NCI-H146 treated with DMSO at 0.1 percent for 48 hours (cell line): ENCODE data around the gene DHCR24.

Experiments
- DNase-seq: peaks from one replicate; lab custom pipeline; 2025; ENCODE audit not compliant: unreplicated experiment; lab: John Stamatoyannopoulos, UW

DHCR24 gene

DNA sequence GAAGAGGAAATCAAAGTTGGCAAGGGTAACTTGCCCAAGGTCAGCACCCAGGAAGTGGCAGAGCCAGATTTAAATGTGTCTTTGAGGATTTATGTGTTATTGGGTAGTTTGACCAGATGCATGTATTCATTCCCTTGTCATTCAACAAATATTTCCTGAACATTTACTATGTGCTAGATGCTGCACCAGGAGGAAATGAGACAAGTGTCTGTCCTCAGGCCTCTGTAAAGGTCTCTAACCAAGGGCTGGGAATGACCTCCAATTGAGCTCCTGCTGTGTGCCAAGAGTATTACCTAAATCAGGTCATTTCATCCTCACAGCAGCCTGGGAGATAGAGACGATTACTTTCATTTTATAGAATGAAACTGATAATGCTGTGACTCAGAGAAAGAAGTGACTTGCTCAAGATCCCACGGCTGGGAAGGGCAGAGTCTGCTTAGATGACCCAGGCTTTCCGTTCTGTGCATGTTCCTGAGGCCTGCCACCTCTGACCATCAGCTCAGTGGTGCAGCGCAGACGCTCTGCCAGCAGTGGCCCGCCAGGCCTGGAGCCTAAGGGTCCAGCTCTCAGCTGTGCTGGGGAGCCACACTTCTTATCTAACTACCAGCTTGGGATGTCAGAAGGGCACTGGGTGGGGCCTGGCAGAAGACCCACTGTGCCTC, 82.4 kb downstream of the DHCR24 start:
- DNase-seq: no peak

DNA sequence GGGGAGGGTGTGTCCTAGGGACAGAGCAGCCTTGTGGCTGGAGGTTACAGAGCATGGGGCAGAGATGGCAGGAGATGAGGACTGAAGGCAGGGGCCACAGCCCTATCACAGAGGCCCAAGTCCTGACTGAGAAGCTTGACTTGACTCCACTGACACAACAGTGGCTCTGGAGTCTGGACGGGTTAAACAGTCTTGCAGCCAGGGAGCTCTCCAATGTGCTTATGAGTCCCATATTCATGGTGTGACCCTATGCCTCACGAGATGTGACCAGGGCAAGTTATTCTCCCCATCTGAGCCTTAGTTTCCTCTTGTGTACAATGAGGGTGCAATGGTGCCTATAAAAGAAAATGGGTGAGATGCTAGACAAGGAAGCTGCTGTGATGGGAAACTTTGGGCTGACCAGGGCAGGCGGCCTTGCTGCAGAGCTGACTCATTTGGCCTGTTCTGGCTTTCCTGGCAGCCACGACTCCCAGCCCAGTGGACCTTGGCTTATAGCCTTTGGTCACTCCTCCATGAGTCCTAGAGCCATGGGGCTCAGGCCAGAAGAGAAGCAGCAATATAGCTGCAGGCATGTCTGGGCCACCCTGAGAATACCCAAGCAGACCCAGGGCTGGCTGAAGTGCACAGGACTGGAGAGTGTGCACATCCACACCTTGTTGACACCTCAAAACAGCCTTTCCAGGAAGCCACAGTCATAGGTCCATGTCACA, 83.1 kb downstream of the DHCR24 start:
- no peak for DNase-seq

DNA sequence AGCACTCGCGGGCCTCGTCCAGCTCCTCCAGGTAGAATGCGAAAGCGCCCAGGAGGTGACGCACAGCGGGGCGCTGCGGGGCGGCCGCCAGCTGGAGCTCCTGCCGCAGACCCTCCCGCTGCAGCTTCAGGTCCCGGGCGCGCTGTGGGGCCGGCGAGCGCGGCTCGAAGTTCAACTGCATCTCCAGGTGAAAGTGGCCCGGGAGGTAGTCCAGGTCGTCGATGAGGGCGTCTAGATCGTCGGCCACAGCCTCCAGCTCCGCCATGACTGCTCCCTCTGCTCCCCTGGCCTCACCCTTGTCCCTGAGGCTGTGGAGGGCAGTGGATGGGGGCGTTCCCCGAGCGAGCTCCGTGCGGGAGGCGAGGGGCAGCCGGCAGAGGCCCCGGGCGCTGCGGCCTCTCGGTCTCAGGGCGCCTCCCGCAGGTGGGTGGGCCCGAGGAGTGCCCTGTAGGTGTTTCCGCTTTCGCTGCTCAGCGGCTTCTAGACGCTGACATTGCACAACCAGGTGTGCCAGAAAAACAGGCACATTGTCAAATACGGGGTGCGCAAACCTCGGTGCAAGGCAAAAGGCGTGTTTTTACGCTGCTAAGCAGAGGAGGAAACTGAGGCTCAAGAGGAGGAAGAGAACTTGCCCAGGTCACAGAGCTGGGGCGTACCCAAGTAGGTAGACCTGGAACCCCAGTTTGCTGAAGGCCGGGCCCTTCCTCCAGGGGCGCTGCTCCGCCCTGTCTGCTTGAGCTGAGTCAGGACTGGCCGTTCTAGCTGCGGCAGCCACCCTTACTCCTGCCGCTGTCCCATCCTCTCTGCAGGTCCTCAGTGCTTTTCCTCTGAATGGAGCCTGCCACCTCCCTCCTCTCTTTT, 85.9 kb downstream of the DHCR24 start, which contains the start of gene TTC22:
TTC22 (minus strand) TSS at position 425 of the 861 bp plus-strand sequence; CDS start at position 265, 160 bp downstream.
- peak; percentile 21 for DNase-seq

DNA sequence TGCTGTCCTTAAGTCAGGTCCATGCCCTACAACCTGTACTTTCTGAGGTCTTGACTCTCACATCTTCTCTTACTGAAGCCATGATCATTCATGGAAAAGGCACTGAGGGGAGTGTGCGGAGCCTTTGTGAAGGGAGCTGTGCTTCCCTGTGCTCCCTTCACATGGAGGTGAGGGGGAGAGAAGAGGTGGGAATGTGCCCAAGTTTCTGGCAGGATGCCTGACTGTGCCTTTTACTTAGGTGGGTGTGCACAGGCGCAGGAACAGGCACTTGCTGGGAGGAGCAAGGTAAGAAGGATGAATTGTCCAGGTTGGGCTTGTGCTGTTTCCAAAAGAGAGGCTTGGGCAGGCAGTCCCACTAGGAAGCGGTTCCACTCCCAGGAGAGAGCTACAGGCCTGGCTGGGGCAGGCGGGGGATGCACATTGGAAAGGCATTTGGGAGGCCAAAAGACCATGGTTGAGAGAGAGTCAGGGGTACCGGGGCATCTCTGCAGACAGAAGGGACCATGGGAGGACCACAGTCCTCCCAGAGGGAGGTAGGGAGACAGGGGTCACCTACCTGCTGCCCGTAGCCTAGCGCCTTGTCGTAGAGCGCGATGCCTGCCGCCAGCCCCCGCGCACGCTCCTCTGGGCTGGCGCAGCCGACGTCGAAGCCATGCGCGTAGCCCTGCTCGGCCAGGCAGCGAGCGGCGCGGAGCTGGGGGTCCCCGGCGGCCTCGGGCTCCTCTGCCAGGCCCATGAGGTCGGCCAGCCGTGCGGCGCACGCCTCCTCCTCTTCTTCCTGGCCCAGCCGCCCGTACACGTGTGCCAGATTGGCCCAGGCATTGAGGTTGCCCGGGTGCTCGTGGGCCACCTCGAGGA, 86.7 kb downstream of the DHCR24 start:
- DNase-seq: no peak
